NCI-H2107 treated with DMSO at 0.1 percent for 48 hours (cell line): ENCODE data around the gene TMED1.
"Not testable (repeated sequence)": the region's sequence is repeated elsewhere in the genome, so short reads cannot be mapped to it uniquely, and the experiment has no call there.

Experiments used
- DNase-seq: peaks from one replicate; lab custom pipeline; 2025; ENCODE audit not compliant: unreplicated experiment; lab: John Stamatoyannopoulos, UW

TMED1 gene, protein sequence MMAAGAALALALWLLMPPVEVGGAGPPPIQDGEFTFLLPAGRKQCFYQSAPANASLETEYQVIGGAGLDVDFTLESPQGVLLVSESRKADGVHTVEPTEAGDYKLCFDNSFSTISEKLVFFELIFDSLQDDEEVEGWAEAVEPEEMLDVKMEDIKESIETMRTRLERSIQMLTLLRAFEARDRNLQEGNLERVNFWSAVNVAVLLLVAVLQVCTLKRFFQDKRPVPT

DNA sequence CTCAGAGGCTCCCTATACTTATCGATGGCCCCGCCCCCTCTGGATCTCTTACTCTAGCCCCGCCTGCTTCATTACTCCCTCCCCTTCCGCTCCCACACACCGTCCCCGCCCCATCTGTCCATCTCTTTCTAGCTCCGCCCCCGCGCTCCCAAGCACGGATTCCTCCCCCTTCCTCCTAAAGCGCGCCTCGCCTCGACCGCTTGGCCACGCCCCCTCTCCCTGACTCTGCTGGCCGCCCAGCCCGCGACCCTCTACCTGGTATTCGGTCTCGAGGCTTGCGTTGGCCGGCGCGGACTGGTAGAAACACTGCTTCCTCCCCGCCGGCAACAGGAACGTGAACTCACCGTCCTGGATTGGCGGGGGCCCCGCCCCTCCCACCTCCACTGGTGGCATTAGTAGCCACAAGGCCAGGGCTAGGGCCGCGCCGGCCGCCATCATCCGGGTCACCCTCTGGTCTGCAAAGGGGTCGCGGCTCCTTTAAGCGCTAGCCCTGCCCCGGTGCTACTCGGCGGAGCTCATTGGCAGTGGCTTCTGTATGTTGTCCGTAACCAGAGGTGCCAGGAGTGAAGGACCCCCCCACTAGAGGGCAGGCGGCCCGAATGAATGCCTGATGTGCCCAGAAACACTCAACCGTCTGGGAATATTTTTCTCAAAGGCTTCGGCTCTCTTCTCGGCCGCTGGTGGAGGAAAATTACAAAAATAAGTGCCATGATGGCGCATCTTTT lies at the start of gene TMED1:
Gene TMED1, minus strand, starts transcription at position 459 of the 725 bp plus-strand sequence. Its CDS starts 21 bp downstream, at position 438.
- peak; percentile 98 for DNase-seq

DNA sequence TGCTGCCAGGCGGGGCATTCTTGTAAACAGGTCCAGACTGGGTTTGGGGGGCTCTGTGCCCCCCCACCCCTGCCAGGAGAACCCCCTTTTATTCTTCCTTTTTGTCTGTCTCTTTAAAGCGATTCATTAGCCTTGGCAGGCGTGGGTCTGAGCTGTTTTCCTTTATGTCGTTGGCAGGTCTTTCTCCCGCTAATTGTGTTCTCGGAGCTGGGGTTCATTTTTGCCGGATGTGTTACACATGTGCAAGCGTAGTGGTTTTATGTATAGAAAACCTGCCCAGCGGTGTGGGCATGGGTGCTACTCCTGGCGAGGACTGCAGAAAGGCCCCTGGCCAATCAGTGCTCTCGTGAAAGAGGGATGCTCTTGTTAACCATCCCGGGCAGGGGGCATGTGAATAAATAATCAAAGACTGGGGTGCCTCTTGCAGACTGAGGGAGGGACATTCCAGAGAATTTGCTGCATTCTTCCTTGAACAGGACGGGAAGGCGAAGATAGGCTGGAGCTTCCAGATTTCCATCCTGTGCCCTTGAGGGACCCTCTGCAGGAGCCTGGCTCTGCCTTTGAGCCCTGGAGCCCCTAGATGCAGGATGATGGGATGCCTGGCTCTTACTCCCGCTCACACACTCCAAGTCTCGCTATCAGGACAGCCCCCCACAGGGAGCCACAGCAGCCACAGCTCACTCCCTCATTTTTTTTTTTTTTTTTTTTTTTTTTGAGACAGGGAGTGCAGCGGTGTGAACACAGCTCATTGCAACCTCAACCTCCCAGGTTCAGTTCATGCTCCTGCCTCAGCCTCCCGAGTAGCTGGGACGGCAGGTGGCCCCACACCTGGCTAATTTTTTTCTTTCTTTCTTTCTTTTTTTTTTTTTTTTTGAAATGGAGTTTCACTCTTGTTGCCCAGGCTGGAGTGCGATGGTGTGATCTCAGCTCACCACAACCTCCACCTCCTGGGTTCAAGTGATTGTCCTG lies 49.5 kb upstream of the TMED1 start:
- DNase-seq: no peak

DNA sequence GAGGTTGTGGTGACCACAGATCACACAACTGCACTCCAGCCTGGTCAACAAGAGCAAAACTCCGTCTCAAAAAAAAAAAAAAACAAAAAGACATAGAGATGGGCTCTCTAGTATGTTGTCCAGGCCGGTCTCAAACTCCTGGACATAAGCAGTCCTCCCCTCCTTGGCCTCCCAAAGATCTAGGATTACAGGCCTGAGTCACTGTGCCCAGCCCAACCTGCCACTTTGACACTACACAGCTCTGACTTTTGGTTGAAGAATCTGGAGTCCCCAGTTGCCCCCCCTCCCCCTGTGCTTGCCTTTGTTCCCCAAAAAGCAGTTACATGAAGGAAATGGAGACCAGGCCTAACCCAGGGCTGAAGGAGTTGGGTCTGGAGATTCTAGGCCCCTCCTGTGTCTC lies 48.3 kb upstream of the TMED1 start:
- DNase-seq: no peak

DNA sequence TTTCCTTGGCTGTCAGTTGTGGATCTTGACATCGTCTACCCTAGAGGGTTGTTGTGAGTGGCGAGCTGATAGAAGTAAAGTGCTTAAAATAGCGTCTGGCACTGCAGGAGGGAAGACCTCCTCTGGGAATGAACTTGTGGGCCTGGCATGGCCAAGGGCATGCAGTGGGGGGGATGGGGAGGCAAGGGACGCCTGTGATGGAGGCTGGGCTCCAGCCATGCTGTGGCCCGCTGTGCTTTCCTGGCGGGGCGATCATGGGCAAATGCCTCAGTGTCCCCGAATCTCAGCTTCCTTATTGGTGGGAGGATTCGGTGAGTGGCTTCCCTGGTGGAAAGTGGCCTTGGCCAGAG lies 46.1 kb upstream of the TMED1 start:
- no peak for DNase-seq

DNA sequence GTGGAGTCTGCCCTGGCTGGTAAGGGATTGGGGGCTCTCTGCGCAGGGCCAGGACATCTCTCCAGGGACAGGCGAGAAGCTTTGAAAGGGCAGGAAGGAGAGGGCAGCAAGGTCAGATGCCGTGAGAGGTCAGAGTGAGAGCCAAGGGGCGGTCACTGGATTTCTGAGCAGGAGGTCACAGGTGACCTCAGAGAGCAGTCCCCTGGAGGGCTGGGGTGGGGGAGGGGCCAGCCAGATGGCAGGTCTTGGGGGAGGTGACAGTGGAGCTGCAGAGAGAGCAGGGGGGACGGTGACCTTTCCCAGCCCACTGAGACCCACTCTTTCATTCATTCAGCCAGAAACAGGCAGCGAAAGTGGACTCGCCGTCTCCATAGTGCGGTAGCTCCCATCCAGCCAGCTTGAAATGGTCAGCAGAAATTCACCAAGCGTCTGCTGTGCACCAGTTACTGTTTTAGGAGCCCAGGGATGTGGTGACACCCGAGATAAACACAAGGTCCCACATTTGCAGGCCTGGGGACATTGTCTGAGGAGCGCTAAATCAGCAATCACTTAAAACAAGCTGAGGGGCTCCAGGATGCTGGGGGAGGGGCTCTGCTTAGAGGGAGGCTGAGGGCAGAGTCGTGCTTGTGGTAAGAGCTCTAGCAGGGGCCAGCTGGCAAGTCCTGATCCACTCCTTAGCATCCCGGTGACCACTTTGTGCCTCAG lies 45.5 kb upstream of the TMED1 start:
- no peak for DNase-seq

DNA sequence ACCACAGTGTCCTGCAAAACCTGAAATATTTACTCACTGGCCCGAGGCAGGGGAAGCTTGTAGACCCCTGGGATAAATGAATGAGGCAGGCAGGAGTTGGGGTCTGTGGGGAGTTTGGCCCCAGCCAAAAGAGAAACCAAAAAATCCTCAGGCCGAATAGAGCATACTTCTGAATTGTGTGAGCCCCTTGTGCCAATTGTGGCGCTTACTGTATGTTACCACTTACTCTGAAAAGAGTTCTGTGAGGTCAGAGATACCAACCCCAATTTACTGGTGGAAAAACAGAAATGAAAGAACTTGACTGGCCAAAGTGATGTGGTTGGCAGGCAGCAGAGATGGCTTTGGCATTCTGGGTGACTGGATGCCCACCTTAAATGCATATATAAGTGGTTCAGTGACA lies 42.2 kb upstream of the TMED1 start:
- DNase-seq: no peak

DNA sequence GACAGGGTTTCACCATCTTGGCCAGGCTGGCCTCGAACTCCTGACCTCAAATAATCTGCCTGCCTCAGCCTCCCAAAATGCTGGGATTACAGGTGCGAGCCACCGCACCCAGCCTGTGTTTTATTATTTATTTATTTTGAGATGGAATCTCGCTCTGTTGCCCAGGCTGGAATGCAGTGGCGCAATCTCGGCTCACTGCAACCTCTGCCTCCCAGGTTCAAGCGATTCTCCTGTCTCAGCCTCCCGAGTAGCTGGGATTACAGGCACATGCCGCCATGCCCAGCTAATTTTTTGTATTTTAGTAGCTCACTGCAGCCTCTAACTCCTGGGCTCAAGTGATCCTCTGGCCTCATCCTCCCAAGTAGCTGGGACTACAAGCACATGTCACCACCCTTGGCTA lies 41.6 kb upstream of the TMED1 start:
- DNase-seq: not testable (repeated sequence)

DNA sequence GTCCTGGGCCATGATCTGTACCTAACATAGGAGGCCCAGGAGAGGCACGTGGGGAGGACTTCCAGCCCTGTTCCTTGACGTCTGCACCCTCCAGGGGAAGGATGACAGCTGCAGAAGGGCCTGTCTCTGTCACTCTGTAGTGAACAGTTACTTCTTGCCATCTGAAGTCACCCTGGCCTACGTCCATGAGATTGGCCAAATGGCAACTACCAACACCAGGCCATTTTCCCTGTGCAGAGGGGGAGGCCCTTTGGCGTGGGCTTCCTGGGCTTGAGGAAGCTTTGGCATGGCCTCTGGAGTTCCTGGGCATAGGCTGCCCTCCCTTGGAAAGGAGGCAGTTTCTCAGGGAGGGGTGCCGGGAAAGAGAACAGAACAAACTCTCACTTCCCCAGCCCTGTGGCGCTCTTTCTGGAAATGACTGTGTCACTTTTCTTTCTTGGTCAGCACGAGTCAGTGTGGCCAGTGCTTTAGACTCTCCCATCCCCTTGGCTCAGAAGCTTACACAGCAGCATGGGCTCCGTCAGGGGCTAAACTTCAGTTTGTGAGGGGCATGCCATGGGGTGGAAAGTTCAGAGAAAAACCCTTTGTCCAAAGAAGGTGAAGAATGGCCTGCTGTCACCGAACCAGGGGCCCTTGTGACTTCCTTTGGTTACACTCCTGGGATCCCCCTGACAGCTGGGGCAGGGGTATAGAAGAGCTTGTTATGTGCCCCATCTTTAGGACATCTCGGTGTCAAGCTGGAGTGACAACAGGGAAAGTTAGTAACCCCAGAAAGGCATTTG lies 40.6 kb upstream of the TMED1 start:
- DNase-seq: no peak

DNA sequence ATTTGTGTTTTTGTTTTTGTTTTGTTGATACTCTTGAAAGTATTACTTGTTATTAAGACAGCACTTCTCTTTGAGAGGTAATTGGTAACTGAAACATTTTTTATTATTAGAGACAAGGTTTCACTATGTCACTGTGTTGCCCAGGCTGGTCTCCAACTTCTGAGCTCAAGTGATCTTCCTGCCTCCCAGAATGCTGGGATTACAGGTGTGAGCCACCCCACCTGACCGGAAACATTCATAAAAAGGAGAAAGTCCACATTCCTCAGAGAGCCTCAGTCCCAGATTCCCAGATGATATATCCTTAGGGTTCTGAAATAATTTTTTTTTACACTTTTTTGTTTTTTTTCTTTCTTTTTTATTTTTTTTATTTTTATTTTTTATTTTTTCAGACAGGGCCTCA lies 38.0 kb upstream of the TMED1 start:
- DNase-seq: no peak

DNA sequence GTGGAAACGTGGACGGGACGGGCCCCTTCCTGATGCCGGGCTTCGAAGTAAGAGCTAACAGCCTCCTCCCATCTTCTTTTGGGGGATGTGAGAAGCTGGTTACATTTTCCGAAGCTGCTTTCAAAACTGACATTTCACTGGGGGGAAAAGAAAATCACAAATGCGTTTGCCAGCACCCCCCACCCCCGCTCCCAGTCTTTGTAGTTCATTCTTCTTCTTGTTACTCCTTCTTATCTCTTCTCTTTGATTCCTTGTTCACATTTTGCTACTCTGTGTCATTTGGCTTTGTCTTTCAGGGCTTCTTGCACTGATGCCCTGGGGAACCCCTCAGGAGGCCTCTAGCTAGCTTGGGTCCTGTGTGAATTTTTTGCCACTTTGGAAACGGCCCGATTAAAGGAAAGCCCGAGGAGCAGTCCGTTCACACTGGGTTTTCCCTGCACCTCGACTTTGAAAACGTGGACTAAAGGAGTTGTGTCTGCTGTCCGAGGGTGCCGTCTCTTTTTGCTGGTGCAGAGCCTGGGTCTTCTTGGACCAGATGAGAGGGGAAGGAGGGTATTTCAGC lies 36.6 kb upstream of the TMED1 start:
- DNase-seq: no peak

DNA sequence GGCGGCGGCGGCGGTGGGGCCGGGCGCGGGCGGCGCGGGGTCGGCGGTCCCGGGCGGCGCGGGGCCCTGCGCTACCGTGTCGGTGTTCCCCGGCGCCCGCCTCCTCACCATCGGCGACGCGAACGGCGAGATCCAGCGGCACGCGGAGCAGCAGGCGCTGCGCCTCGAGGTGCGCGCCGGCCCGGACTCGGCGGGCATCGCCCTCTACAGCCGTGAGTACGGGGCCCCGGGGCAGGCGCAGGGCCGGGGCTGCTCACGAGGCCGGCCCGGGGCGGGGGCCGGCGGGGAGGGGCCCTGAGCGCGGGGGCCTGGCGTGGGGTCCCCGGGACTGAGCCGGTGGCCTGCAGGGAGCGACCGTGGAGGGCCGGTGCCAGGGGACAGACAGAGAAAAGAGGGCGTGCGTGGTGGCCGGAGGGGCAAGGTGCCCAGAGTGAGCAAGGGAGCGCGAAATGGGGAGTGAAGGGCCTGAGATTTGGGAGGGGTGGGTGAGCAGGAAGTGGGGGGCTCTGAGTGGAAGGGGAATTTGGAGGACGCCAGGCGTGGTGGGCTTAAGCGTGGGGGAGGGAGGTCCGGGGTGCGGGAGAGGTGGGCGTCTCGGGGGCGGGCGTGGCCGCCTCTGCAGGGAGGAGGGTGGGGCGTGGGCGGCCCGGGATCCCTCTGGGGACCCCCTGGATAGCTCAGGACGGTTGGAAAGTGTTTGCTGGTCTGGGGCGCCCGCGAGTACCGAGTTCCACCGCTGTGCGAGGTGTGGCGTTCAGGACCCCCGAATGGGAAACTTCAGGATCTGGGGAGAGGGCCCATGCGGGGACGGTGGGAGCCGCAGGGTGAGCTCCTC lies 35.9 kb upstream of the TMED1 start:
- DNase-seq: no peak

DNA sequence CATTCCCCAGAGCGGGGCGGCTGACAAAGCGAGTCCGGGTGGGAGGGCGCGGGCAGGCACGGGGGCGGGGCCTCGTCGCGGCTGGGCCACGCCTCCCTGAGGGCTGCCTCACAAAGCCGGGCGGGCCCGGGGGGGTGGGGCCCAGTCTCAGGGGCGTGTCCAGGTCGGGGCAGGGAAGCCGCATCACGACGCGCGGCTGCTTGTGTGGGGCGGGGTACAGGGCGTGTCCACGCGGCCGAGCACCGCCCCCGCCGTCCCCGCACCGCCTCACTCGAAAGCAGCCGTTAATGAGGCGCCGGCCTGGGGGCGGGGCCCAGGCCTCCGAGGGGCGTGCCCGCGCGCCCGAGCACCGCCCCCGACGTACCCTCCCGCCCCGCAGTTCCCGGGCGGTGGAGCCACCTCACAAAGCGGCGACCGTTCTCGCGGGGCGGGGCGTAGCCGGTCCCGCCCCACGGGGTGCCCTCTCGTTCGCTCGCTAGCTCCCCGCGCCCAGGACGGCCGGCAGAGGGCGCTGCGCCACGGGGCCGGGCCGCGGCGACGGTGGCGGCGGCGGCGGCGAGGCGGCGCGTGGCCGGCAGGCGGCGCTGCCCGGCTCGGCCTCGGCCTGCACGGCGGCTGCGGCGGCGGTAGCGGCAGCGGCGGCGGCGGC lies 35.1 kb upstream of the TMED1 start, which contains the start of gene CARM1:
Gene CARM1, plus strand, starts transcription at position 599 of the 649 bp plus-strand sequence. CDS start 150 bp downstream, outside the sequence.
- DNase-seq: peak; percentile 91

DNA sequence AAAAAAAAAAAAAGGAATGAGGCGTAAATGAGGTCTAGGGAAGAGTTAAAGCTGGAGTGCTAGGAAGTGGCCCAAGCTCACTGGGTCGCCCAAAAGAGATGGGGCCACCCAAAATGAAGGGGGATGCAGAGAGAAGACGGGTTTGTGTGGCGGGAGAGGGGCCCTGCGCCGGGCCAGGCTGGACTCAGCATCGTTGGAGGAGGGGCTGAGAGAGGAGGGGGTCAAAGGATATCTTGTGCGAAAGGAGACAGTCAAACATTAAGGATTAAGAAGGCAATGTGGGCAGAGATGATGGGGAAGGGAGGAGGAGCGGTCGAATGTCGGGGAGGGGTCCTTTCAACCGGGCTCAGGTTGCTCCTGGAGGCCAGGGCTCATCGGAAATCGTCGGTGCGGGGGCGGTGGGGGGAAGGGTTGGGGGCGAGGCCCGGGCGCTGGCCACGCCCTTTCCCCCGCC lies 34.5 kb upstream of the TMED1 start:
- DNase-seq: no peak

DNA sequence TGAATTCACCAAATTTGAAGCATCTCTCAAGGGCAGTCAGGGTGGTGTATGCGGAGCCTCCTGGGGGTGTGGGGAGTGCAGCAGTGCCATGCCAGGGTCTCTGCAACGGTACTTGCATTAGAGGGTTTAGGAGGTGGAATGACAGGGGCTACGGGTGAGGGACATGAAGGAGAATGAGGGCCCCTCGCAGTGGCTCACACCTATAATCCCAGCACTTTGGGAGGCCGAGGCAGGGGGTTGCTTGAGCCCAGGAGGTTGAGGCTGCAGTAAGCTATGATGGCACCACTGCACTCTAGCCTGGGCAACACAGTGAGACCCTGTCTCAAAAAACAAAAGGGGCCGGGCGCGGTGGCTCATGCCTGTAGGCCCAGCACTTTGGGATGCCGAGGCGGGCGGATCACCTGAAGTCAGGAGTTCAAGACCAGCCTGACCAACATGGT lies 33.9 kb upstream of the TMED1 start:
- DNase-seq: not testable (repeated sequence)

DNA sequence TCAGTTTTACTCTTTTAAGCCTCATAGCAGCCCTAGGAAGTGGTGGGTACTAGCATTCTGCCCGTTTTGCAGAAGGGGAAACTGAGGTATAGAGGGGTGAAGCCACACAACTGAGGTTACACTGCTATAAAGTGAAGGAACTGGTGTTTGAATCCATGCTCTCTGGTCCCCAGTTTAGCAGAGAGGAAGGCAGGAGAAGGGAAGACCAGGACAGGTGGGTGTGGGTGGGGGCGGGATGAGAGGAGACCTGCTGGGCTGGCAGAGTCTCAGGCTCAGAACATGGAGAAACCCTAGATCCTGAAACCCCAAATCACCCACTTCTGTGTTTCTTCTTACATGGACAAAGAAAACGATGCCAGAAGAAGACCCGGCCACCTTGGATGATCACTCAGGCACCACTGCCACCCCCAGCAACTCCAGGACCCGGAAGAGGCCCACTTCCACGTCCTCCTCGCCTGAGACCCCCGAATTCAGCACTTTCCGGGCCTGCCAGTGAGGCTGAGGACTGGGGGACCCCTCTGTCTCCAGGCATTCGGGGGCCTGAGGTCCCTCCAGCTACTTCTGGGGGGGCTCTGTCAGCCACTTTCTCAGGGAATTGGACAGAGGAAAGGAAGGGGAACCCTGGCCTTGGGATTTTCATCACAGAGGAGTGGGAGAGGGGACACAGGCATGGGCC lies 33.0 kb upstream of the TMED1 start:
- DNase-seq: no peak

DNA sequence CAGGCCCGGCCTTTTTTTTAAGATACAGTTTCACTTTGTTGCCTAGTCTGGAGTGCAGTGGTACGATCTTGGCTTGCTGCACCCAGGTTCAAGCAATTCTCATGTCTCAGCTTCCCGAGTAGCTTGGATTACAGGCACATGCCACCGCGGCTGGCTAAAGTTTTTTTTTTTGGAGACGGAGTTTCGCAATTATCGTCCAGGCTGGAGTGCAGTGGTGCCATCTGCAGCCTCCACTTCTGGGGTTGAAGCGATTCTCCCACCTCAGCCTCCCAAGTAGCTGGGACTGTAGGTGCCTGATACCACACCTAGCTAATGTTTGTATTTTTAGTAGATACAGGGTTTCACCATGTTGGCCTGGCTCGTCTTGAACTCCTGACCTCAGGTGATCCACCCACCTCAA lies 30.5 kb upstream of the TMED1 start:
- DNase-seq: no peak

DNA sequence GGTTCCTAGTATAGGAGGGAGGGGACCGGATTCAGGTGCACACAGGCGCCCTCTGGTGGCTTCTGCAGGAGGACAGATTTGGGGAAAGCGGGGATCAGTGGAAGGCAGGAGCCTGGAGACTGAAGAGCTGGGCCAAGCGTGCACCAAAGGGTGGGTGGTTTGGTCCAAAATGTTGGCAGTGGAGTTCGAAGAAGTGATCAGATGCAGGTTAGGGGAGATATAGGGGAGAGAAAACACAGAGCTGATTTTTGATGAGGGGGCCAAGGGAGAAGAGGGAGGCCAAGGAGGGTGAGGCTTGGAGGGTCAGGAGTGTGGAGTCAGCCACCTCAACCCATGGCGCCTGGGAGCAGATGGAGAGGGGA lies 28.5 kb upstream of the TMED1 start:
- peak; percentile 61 for DNase-seq
